GM21367 (cell line): ENCODE data around the gene TNKS1BP1.

Experiments used
- ATAC-seq: cut with Tn5 transposase; IDR thresholded peaks from one replicate; pipeline ENCODE4 v1.9.1; 2021; ENCODE audit not compliant: unreplicated experiment

TNKS1BP1 gene

DNA sequence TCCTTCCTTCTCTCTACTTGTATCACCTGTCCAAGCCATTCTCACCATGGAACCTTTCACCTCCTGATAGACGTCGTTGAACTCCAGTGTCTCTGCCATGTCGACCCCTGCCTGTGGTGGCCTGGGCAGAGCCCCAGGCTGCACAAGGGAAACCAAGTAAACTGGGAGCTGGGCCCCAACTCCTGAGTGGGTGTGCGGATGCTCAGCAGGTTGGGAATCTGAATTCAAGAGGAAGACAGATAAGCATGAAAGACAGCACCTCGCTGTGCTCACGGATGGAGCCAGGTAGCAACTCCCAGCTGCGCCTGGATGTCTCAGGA is 10.2 kb upstream of the TNKS1BP1 start:
- no peak for ATAC-seq

DNA sequence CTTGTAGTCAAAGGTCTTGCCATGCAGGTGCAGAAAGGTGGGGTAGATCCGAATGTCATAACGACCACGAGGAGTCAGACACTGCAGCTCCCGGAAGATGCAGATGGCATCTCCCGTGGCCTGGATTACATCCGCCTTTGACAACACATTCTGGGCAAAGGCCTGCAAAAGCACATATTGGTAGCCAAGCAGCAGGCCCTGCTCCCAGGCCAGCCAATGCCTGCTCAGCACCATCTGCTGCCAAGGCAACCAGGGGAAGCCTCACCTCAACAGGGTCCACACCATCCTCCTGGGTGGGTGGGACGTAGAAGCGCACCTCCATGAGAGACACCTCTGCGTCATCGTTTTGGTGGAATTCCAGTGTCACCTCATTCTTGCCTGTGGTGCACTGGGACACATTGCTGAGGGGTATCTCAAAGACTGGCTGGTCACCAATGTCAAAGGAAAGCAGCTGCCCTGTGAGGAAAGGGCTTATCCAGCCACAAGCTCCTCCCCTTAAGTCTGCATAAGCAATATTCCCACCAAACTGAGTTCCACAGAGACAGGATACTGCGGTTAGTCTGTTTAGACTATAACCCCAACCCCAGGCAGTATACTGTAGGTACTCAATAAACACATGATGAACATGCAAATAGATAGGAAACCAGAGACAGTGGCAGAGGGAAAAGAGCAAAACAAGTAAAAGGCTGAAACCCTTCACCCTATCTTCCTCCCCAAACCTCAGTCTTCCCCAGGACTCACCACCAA is 8.1 kb upstream of the TNKS1BP1 start:
- ATAC-seq, result no peak

DNA sequence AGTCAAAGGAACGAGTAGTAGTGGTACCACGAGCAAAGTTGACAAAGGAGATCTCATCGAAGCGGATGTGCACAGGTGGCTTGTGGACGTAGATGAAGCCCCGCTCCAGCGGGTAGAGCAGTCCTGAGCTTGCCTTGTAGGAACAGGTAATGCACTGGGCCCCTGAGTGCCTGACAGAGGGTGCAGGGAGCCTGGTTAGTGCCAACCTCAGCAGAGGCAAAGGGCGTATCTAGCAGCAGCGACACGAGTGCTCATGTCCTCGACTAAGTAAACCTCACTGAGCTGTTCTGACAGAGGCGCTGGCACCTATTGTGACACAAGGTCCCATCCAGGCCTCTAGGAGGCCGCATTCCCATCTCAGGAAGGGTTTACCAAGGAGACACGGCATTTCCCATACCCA is 7.0 kb upstream of the TNKS1BP1 start:
- ATAC-seq, result no peak

DNA sequence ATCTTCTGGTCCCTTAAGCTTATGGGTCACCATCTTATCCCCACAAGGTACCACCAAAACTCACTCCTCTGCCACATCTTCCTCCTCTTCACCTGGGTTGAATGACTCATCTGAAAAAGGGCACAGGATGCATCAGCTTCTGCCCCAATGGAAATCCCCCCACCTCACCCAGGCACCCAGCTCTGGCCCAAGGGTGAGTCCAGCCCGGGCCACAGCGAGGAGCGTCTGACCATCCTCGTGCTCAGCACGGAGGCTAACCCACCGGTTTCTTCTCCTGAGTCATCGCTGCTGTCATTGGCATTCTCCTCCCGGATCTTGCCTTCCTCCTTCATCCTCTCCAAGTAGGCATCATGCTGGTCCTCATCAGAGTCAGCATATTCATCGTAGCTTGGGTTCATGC is 5.3 kb upstream of the TNKS1BP1 start:
- no peak for ATAC-seq

DNA sequence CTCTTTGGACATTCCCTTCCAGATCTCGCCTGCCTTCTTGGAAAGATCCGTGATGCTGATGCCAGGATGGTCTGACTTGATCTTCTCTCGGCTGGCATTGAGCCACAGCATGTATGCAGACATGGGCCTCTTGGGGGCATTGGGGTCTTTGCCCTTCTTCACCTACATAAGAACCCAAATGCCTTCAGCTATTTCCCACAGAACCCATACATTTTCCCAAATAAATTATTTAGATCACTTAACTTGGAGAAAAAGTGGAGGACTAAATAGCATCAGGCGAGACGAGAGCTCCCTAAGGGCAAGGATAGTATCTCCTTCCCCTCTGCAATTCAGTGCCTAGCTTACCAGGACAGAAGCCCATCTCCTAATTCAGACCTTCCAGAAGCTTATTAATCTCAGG is 3.0 kb upstream of the TNKS1BP1 start:
- ATAC-seq, result no peak

DNA sequence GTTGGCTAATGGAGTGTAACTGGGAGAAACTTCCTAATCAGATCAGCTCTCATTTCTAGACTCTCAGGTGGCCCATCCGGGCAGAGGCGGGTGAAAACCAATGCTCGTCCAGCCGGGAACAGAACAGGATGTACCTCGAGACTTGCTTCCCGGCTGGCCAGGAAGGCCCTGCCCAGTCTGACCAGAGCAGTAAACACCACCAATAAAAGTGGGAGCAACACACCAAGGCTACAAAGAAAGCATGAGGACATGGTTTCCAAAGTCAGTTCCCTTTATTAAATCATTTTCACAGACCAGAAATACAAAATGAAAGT is 940 bp upstream of the TNKS1BP1 start:
- no peak for ATAC-seq

DNA sequence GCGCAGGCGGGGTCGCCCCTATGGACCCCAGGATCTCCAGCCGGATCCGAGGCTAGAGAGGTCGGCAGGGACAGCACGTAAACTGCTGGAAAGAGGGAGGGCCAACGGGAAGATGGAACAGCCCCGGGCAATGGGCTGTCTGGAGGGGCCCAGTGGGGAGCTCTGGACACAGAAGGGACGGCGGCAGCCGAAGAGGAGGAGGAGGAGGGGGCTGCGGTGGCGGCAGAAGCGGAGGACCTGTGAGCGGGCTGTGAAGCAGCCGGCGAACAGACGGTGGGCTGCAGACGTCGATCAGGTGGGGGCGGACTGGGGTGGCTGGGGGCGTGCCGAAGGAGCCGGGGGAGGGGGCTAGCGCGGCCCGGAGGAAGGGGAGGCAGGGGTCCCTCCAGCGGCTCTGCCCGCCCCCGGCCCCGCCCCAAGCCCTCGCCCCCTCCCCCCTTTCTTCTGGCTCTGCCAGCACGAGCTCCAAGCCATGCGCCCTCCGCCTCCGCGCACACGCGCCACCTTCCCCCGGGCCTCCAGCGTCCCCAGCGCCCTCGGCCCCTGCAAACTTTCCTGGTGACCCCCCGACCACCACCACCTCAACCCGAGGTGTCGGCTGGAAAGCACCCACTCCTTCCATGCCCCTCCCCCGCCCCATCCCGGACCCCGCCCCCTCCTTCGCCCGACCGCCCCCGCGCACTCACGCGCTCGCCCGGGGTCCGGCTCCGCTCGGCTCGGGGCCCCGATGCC is 432 bp downstream of the TNKS1BP1 start:
- ATAC-seq, result no peak

DNA sequence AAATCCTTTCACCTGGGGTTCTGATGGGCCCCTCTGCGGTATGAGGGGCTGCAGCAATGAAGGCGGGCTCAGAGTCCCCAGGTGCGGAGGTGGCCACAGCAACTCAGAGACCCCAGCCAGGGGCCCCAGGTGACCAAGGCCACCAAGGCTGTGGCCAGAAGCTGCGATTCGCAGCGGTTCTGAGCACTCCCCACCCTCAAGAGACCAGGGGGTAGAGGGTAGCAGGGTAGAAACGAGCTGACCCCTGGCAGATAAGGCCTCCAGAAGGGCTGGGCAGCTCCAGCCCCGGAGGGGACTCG is 948 bp downstream of the TNKS1BP1 start:
- ATAC-seq, result no peak

DNA sequence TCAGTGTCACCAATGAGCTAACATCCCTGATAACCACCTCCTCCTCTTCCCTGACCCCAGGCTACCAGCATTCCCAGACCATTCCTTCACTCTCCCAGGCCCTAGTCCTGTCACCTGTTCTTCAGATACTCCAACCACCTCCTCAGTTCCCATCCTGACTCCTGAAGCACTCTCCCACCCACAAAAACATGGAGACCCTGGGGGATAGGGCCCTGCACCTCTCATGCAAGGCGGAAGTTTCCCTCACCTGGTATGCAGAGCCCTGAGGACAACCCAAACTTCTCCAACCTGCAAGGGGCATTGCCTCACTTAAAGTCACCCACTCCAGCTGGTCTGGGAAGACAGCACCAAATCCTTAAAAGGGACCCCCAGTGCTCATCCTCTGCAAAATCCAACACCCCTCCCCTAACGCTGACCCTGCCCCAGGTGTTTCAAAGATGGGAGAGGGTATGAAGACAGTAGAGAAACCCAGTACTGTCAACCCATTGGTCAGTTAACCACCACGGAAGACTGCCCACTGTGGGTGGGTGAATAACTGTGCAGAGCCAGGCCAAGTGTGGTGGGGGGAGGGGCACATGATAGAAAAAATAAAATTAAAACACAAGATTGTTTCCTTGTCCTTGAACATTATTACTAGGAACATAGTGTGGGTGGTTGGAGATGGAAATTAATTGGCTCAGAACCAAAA is 1.4 kb downstream of the TNKS1BP1 start:
- no peak for ATAC-seq

DNA sequence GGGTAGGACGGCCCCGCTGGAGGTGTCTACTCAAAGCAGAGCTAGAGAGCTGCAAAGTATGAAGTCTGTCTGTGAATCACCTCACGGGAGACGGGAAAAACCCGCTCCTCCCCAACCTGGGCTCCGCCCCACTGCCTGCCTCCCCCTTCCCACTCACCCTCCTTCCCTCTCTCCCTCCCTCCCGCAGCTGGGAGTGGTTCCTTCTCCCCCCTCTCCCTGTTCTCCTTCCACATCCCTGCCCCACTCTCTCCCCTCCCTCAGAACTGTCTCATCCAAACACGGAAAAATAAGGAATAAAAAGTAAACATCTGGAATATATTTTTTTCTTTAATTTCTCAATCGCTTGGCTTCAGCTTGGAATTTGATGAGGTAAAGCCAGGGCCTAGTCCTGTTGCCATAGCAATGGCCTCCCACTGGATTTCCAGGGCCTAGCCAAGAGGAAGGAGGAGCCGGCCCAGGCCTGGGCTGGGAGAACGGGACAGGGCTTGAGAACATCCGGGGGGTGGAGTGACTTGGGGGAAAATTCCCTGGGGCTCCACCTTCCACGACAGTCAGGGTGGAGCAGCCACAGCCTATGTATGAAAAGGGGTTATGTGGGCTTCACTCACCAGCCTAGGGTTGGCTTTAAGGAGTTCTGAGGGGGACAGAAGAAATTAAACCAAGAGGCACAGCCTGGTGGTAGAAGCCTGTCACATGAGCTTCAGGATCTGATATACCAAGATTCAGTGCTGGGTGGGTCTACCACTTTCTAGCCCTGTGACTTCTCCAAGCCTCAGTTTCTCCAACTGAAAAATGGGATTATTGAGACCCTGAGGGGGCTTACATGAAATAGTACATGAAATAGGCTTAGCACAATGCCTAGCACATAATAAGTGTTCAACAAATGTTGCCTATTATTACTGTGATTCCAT is 2.2 kb downstream of the TNKS1BP1 start:
- no peak for ATAC-seq

DNA sequence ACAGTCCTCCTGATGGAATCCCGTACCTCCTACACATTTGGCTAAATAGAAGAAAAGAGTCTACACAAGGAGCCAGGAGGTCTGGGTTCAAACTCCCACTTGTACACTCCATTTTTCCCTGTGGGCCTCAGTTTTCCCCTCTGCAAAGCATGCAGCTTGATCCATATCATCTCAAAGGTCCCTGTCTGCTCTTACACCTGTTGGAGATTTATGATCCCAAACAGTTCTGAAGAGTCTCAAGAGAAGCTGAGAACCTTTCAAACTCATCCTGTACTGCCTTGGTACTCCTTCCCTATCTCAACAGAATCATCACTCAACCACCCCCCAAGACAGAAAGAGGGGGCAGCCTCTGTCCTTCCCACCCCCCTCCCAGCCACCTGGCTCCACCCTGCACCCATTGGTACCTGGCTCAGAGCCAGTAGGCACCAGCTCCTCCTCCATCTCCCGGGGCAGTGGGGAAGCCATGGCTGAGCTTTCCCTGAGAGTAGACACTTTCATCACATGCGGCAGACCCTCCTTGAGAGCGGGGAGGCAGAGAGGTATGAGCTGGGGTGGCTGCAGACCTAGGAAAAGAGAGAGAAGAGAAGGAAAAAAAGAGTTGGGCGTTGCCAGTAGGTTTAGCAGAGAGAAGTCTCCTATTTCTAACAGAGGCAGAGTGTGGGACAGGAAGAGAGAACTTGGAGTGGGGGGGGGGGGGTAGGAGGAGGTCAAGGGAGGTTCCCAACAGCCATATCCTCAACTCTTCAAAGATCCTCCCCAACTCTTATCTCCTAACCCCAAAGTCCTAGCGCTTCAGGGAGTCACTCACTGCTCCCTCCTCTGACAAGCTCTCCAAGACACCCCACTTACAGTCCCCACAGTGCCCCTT is 3.1 kb downstream of the TNKS1BP1 start:
- ATAC-seq, result no peak

DNA sequence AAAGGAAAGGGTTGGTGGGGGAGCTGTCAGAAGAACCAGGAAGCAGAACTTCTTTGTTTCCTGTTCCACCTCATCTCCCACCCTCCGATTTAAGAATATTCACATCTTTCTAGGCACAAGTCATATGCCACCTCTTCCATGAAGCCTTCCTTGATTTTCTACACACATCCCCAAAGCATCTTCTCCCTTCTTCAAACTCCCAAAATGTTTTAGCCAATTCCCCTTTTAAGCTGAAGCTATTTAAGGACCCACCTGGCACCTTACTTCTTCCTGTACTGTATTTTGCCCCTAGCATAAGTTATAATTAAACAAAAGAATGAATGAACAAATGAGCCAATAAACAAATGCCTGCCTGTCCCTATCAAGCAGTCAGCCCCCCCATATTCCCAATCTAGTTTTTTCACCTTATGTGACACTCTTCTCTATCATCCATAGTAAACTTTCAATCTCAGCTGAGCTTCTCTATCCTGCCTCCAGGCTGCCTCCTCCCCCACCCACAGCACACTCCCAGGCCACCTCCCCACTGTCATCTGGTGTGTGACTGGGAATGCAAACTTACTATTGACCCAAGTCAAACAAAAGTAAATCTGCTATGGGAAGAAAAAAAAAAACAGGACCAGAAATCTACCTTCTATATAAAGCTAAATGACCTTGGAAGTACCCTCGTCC is 3.9 kb downstream of the TNKS1BP1 start:
- no peak for ATAC-seq

DNA sequence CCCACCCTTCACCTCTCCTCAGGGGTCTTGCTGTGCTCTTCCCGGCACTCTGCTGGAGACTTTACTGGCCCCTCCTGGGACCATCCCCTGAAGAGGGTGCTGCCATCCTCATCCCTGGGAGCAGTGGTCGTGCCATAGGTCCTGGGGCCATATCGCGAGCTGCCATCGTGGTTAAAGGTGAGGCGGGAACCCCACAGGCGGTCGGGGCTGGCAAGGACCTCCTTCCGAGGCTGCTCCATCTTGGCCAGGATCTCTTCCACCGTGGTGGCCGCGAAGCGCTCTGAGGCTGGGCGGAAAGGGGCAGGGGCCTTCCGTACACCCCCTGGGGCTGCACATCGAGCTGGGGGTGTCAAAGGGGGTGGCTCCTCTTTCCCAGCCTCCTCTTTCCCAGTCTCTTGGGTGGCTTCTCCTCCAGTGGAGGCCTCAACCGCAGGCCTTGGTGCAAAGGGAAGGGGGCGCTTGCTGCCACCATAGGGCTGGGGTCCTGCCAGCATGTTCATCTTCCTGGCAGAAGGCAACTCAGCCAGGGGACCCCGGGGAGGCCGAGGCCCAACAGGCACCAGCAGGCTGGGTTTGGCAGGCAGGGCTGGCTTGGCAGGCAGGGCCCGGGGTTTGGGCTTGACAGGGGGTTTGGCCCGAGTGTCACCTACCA is 4.6 kb downstream of the TNKS1BP1 start:
- ATAC-seq, result no peak

DNA sequence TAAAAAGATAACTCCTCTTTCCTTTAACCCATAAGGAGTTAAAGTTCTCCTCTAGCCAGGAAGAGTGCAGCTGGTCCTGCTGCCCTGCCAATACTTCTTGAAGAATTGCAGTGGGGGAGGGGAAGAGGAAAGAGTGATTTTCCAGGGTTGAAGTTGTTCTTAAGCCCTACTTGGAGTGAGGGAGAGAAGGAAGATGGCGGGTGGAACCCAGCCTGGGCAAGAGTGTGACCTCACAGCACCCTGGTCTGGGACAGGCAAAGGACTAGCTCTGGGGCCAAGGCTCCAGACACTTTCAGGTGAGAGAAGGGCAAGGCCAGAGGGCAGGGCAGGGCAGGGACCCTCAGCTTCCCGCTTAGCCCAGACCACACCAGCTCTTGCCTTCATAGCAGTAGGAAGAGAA is 6.6 kb downstream of the TNKS1BP1 start:
- ATAC-seq, result no peak

DNA sequence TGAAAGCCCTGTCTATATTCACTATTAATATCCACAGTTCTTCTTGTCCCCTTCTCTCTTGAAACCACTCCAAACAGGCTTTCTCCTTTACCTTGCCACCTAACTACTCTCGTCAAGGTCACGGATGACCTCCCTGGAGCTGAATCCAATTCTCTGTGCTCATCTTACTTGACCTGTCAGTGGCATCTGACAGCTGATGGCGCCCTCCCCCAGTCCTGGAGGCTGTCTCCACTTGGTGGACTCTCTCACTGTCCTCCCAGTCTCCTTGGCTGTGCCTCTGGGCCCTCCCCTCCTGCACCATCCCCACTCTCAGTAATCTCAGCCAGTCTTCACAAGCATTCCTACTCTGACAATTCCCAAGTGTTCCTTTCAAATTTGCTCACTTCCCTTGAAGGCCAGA is 8.7 kb downstream of the TNKS1BP1 start:
- no peak for ATAC-seq

DNA sequence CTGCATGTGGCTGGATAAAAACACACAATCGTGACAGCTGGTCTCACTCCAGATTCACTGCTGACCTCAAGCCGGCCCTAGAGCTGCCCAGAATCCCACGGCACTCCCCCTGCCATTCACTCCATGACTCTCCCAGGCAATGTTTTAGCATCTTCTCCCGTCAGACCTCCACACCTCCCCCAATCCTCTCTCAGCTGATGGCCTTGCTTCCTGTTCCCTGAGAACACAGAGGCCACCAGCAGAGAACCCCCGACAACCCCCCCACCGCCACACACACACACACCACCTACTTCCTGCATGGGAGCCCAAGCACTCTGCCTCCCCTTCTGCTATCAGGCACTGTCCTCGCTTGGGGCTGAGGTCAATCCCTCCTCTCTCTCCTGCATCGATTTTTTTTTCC is 9.3 kb downstream of the TNKS1BP1 start:
- no peak for ATAC-seq

DNA sequence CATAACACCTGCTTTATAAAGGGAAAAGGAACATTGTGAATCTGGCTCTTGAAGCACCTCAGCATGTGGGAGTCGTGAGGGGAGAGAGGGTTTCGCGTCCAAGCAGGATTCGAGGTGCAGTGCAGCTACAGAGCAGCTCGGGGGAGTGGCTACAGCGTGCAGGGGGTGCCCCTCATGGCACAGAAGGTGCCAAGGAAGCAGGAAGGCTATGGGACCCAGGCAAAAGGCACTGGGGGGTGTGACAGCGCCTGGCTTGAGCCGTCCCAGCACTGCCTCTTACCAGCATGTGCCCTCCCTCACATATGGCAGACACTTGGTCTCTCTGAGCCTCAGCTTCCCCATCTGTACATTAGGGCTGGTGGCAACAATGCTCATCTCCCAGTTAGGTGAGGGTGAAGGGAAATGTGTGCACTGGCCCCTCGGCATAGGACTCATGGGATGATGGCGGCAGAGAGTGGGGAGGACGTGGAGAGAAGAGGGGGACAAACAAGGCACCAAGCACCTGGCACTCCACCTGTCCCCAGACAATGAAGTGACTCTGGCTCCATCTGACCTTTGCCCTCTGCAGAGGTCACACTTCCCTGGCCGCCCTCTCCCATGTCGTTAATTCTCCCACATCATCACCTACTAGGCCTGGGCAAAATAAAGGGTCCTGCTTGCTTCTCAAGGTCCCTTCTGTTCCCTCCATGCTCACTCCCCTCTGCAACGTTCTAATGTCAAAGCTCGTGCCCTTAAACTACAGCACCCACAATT is 10.4 kb downstream of the TNKS1BP1 start:
- no peak for ATAC-seq

DNA sequence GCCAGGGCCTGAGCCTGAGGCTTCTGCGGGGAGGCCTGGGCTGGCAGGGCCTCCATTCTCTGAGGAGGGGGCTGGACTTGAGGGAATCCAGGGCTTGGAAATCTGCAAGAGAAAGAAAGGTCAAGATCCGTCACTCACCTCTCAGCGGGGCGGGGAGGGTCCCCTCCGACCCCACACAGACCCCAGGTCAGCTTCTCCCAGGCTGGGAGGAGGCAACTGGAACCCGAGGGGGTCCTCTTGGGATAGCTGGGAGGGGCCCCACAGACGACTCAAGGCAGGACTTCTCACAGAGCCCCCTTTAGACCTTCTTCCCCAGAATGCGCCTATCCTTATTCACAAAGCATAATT is 11.0 kb downstream of the TNKS1BP1 start:
- no peak for ATAC-seq
